K562 (cell line): ENCODE measurements around the gene NPAS3.

Experiments
- FOXJ2 ChIP-seq: fragments of 200-800 bp; sonication (Bioruptor generic); IDR thresholded peaks from 2 replicates; pipeline ENCODE4 v1.6.1; 2016; ENCODE audit warnings: missing genetic modification characterization, missing compliant biosample characterization
- MEF2A ChIP-seq: IDR thresholded peaks from 2 replicates; pipeline ENCODE4 v1.6.1; 2011; ENCODE audit warnings: low read depth, mild to moderate bottlenecking, low read length, moderate library complexity; ENCODE audit not compliant: control insufficient read depth
- NUFIP1 ChIP-seq: fragments of 450-650 bp; IDR thresholded peaks from 2 replicates; pipeline ENCODE4 v1.6.1; 2018; ENCODE audit not compliant: partially characterized antibody
- ZNF512 ChIP-seq: IDR thresholded peaks from 2 replicates; pipeline ENCODE4 v1.6.1; 2016; ENCODE audit warnings: missing genetic modification characterization, missing compliant biosample characterization

- TF ChIP-seq ZNF512 (tag) (no peak), MEF2A (no peak), FOXJ2 (tag) (no peak), NUFIP1 (no peak)
These were observed 849.5 kb downstream of the NPAS3 start for GRCh38 chr14:33788161-33788560.
